GM23338 (cell line): ENCODE results near the gene RUNDC3A. TPM values are rescaled to one million over a fixed set of nuclear protein-coding genes. Genes with fewer than 3 reads are reported as not detected.

Source experiments
- ATAC-seq: fragments of 200-7000 bp; cut with Tn5 transposase; 3 replicates; pipeline ENCODE4 v1.9.1; 2020
- DNase-seq: peaks from one replicate; pipeline ENCODE4 v3.0.0-alpha.2; 2015; ENCODE audit warnings: low spot score
- H2AFZ ChIP-seq: fragments of 200-600 bp; sonication (generic); 2 replicates; pipeline ENCODE4 v1.8.0; 2016; ENCODE audit warnings: antibody characterized with exemption, mild to moderate bottlenecking, moderate library complexity
- H3F3A ChIP-seq: fragments of 200-600 bp; sonication (generic); replicated peaks from 2 replicates; pipeline ENCODE4 v1.8.0; 2017; ENCODE audit warnings: antibody characterized with exemption, mixed run types, low read depth
- H3K27ac ChIP-seq: fragments of 200-600 bp; sonication (generic); 2 replicates; pipeline ENCODE4 v1.6.1; 2016; ENCODE audit warnings: low read depth
- H3K27me3 ChIP-seq: fragments of 200-600 bp; sonication (generic); 2 replicates; pipeline ENCODE4 v1.8.0; 2016; ENCODE audit warnings: mild to moderate bottlenecking, mixed run types, moderate library complexity; ENCODE audit not compliant: insufficient read depth
- H3K36me3 ChIP-seq: fragments of 200-600 bp; sonication (generic); 2 replicates; pipeline ENCODE4 v1.8.0; 2016; ENCODE audit warnings: mild to moderate bottlenecking; ENCODE audit not compliant: insufficient read depth
- H3K4me1 ChIP-seq: fragments of 200-600 bp; sonication (generic); 2 replicates; pipeline ENCODE4 v1.8.0; 2016; ENCODE audit warnings: mild to moderate bottlenecking, moderate library complexity; ENCODE audit not compliant: insufficient read depth
- H3K4me2 ChIP-seq: fragments of 200-600 bp; sonication (generic); 2 replicates; pipeline ENCODE4 v1.7.1; 2017; ENCODE audit warnings: mixed run types
- H3K4me3 ChIP-seq: fragments of 200-600 bp; sonication (generic); 2 replicates; pipeline ENCODE4 v1.6.1; 2016; ENCODE audit warnings: mixed run types
- H3K79me2 ChIP-seq: fragments of 200-600 bp; sonication (generic); replicated peaks from 2 replicates; pipeline ENCODE4 v1.8.0; 2017; ENCODE audit warnings: mild to moderate bottlenecking; ENCODE audit not compliant: insufficient read depth
- H3K9me2 ChIP-seq: fragments of 200-600 bp; sonication (generic); 2 replicates; pipeline ENCODE4 v1.8.0; 2017; ENCODE audit not compliant: insufficient read depth
- H4K20me1 ChIP-seq: fragments of 200-600 bp; sonication (generic); replicated peaks from 2 replicates; pipeline ENCODE4 v1.8.0; 2017; ENCODE audit warnings: mild to moderate bottlenecking; ENCODE audit not compliant: insufficient read depth
- H3K27ac Mint-ChIP-seq: 2 replicates; pipeline ENCODE4 v1.8.0; 2020; ENCODE audit warnings: inconsistent platforms, mild to moderate bottlenecking, moderate library complexity, mixed read lengths
- H3K27me3 Mint-ChIP-seq: 3 replicates; pipeline ENCODE4 v1.8.0; 2022; ENCODE audit warnings: low read depth, mild to moderate bottlenecking, moderate library complexity, mixed read lengths, inconsistent platforms; ENCODE audit not compliant: insufficient read depth, poor library complexity
- H3K36me3 Mint-ChIP-seq: 3 replicates; pipeline ENCODE4 v1.8.0; 2021; ENCODE audit warnings: low read depth, mild to moderate bottlenecking, inconsistent platforms, moderate library complexity, mixed read lengths
- H3K4me1 Mint-ChIP-seq: 3 replicates; pipeline ENCODE4 v1.8.0; 2020; ENCODE audit warnings: mild to moderate bottlenecking, inconsistent platforms, mixed read lengths
- H3K4me3 Mint-ChIP-seq: 3 replicates; pipeline ENCODE4 v1.8.0; 2021; ENCODE audit warnings: moderate library complexity, mild to moderate bottlenecking, inconsistent platforms, mixed read lengths
- H3K9me3 Mint-ChIP-seq: 3 replicates; pipeline ENCODE4 v1.8.0; 2020; ENCODE audit warnings: moderate library complexity, mild to moderate bottlenecking, inconsistent platforms, mixed read lengths
- CREB1 ChIP-seq: fragments of 250-450 bp; sonication (Bioruptor Pico); IDR thresholded peaks from 2 replicates; pipeline ENCODE4 v1.5.0; 2020; ENCODE audit warnings: low read depth, mild to moderate bottlenecking, moderate library complexity
- CTCF ChIP-seq, 2 experiments: fragments of 200-600 bp in 1 of 2; sonication (generic) in 1 of 2; conservative IDR thresholded peaks; 2 replicates each; pipeline versions ENCODE4 v1.5.1 to v1.6.1; 2016 to 2017; ENCODE audit warnings: antibody characterized with exemption in 2 of 2, low read depth in 2 of 2, mild to moderate bottlenecking in 2 of 2, moderate library complexity in 1 of 2
- ETS1 ChIP-seq: IDR thresholded peaks from 2 replicates; pipeline ENCODE4 v1.6.1; 2016; ENCODE audit warnings: antibody characterized with exemption
- EZH2 ChIP-seq: fragments of 200-600 bp; sonication (generic); IDR thresholded peaks from one replicate; pipeline ENCODE4 v1.8.0; 2017; ENCODE audit warnings: antibody characterized with exemption, mild to moderate bottlenecking, low read depth; ENCODE audit not compliant: unreplicated experiment
- EZH2phosphoT487 ChIP-seq: fragments of 200-600 bp; sonication (generic); IDR thresholded peaks from one replicate; pipeline ENCODE4 v1.8.1; 2018; ENCODE audit warnings: antibody characterized with exemption; ENCODE audit not compliant: unreplicated experiment
- POLR2AphosphoS5 ChIP-seq: IDR thresholded peaks from 2 replicates; pipeline ENCODE4 v1.6.1; 2016; ENCODE audit warnings: antibody characterized with exemption, low read depth
- STAT1 ChIP-seq: IDR thresholded peaks from one replicate; pipeline ENCODE4 v1.6.1; 2016; ENCODE audit warnings: antibody characterized with exemption; ENCODE audit not compliant: unreplicated experiment
- ZNF114 ChIP-seq: fragments of 250-450 bp; sonication (Bioruptor Pico); IDR thresholded peaks from 2 replicates; pipeline ENCODE4 v1.5.0; 2020; ENCODE audit warnings: mild to moderate bottlenecking, moderate library complexity
- ZNF331 ChIP-seq: fragments of 250-450 bp; sonication (Bioruptor Pico); IDR thresholded peaks from 2 replicates; pipeline ENCODE4 v1.5.0; 2020; ENCODE audit warnings: low read depth, mild to moderate bottlenecking, moderate library complexity
- polyA plus RNA-seq: library from polyadenylated mRNA; unstranded; fragments of >200 nt; fragmentation: Nextera tagmentation; extraction: Ambion mirVana; gene quantifications from 2 replicates; pipeline ENCODE4 v1.2.1, GENCODE V29; 2016
- total RNA-seq: library from RNA; depleted of rRNA; stranded (reverse); fragments of >200 nt; shearing (Covaris generic); gene quantifications from 2 replicates; pipeline ENCODE4 v1.2.3, GENCODE V29; 2014
- TF ChIP-seq, protein P1 (sequence below): IDR thresholded peaks from one replicate; pipeline ENCODE4 v1.6.1; 2018; ENCODE audit warnings: antibody characterized with exemption; ENCODE audit not compliant: unreplicated experiment

The RUNDC3A gene
- total and polyA plus RNA-seq, 2 experiments from 2014 or later = 3.7 to 5.5 TPM

DNA sequence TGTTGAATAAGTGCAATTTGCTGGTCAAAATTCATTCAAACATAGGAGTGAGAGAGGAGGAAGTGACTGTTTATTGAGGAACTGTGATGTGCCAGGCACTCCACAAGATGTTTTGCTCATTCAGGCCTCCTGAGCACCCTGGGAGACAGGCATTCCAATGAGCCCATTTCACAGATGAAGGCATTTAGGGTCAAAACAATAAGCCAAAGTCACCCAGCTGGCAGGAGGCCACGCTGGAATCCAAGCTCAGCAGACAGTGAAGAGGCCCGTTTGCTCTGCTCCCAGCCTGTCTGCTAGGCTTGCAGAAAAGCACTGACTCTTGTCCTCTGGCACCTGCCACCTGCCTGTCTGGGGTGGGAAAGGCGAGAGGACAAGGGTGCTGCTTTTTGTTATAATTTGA, 26.3 kb downstream of the RUNDC3A start (continued):
- TF ChIP-seq ETS1 (no peak), EZH2 (no peak), CREB1 (CRISPR knock-in tag) (no peak)

DNA sequence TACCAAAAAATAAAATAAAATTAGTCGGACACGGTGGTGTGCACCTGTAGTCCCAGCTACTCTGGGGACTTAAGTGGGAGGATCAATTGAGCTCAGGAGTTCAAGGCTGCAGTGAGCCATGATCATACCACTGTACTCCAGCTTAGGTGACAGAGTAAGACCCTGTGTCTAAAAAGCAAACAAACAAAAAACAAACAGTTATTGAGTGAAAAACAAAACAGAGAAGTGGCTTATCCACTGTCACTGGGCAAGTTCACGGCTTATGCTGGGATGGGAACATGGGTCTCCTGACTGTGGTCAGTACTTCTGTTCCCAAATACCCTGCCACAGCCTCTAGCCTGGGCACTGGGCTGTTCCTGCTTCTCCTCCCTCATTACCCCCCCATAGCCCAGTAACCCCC, 27.2 kb downstream of the RUNDC3A start:
- H3K27me3 Mint-ChIP-seq = peaks cover 6% of the 10 kb centered on the region
- no peaks in the 10 kb centered on the region for H3K9me2 ChIP-seq
- 0 out of 2 replicates have a peak, but pooled peaks cover 2% of the 10 kb centered on the region for H3F3A ChIP-seq

More for the DNA sequence above, 27.2 kb downstream of the RUNDC3A start:
- no peaks in the 10 kb centered on the region for H3K9me3 Mint-ChIP-seq
- H3K4me1 Mint-ChIP-seq = peaks cover 11% of the 10 kb centered on the region
- H3K36me3 Mint-ChIP-seq = no peaks in the 10 kb centered on the region
- H4K20me1 ChIP-seq = no peaks in the 10 kb centered on the region
- no peaks in the 10 kb centered on the region for H3K27me3 ChIP-seq
- H3K4me1 ChIP-seq = no peaks in the 10 kb centered on the region; the same call in 1 of the 2 replicates
- H3K4me3 ChIP-seq = no peak overlapping the region
- no peak overlapping the region for H3K4me2 ChIP-seq
- DNase-seq = no peak
- H3K27ac Mint-ChIP-seq = no peak overlapping the region
- no peak for ATAC-seq
- no peak overlapping the region for H3K4me3 Mint-ChIP-seq
- H3K79me2 ChIP-seq = no peaks in the 10 kb centered on the region
- no peak overlapping the region for H3K27ac ChIP-seq
- no peak for TF ChIP-seq ZNF114 (CRISPR knock-in tag)
- no peak for TF ChIP-seq EZH2
- TF ChIP-seq CTCF (conservative IDR thresholded peaks at IDR 0.05; ENCODE audit: low read depth in 2 of 2) = no peak
- TF ChIP-seq POLR2AphosphoS5 = no peak
- TF ChIP-seq ETS1 = no peak
- TF ChIP-seq ZNF331 = no peak
- TF ChIP-seq STAT1 = no peak
- TF ChIP-seq EZH2phosphoT487 = no peak
- TF ChIP-seq, protein P1, sequence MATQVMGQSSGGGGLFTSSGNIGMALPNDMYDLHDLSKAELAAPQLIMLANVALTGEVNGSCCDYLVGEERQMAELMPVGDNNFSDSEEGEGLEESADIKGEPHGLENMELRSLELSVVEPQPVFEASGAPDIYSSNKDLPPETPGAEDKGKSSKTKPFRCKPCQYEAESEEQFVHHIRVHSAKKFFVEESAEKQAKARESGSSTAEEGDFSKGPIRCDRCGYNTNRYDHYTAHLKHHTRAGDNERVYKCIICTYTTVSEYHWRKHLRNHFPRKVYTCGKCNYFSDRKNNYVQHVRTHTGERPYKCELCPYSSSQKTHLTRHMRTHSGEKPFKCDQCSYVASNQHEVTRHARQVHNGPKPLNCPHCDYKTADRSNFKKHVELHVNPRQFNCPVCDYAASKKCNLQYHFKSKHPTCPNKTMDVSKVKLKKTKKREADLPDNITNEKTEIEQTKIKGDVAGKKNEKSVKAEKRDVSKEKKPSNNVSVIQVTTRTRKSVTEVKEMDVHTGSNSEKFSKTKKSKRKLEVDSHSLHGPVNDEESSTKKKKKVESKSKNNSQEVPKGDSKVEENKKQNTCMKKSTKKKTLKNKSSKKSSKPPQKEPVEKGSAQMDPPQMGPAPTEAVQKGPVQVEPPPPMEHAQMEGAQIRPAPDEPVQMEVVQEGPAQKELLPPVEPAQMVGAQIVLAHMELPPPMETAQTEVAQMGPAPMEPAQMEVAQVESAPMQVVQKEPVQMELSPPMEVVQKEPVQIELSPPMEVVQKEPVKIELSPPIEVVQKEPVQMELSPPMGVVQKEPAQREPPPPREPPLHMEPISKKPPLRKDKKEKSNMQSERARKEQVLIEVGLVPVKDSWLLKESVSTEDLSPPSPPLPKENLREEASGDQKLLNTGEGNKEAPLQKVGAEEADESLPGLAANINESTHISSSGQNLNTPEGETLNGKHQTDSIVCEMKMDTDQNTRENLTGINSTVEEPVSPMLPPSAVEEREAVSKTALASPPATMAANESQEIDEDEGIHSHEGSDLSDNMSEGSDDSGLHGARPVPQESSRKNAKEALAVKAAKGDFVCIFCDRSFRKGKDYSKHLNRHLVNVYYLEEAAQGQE = no peak
- no peak overlapping the region for H2AFZ ChIP-seq
- H3K36me3 ChIP-seq = no peaks in the 10 kb centered on the region
